Upper lobe of left lung (tissue), 6 donors: ENCODE measurements around the gene SDHC. TPM values are rescaled to one million over a fixed set of nuclear protein-coding genes. Genes with fewer than 3 reads are reported as not detected.
A peak's percentile ranks its signal among the peaks of the same experiment; 100 is the strongest.

Experiments
- ATAC-seq, 2 donors: fragments of 200-7000 bp; cut with Tn5 transposase; one replicate each; pipeline ENCODE4 v1.9.1; 2022; ENCODE audit warnings: mild to moderate bottlenecking in 2 of 2, moderate library complexity in 2 of 2; ENCODE audit not compliant: low FRiP score in 2 of 2
- DNase-seq, 2 donors: peaks; one replicate each; pipeline ENCODE4 v3.0.0-alpha.2; 2019 to 2020
- H3K27ac ChIP-seq, 4 donors: fragments of 200-600 bp; sonication (generic); one replicate each; pipeline ENCODE4 v1.5.1; 2016 to 2019
- H3K27me3 ChIP-seq, 4 donors: fragments of 200-600 bp; sonication (generic); one replicate each; pipeline ENCODE4 v1.5.1; 2017 to 2019
- H3K36me3 ChIP-seq, 4 donors: fragments of 200-600 bp; sonication (generic); one replicate each; pipeline ENCODE4 v1.5.1; 2016 to 2019
- H3K4me1 ChIP-seq, 4 donors: fragments of 200-600 bp; sonication (generic); one replicate each; pipeline ENCODE4 v1.5.1; 2018 to 2019
- H3K4me3 ChIP-seq, 4 donors: fragments of 200-600 bp; sonication (generic); one replicate each; pipeline ENCODE4 v1.5.1; 2017 to 2019; ENCODE audit warnings: mild to moderate bottlenecking in 2 of 4, moderate library complexity in 1 of 4
- H3K9me3 ChIP-seq, 4 donors: fragments of 200-600 bp; sonication (generic); one replicate each; pipeline ENCODE4 v1.5.1; 2018 to 2019
- EP300 ChIP-seq, 4 donors: sonication (generic); formaldehyde crosslinking; IDR thresholded peaks; one replicate each; pipeline ENCODE4 v1.5.1; 2017; ENCODE audit warnings: antibody characterized with exemption in 4 of 4, control low read depth in 2 of 4
- POLR2A ChIP-seq, 4 donors: fragments of 450-650 bp; IDR thresholded peaks; one replicate each; pipeline ENCODE4 v1.5.1; 2016 to 2017; ENCODE audit warnings: antibody characterized with exemption in 4 of 4, mild to moderate bottlenecking in 2 of 4
- POLR2AphosphoS5 ChIP-seq, 2 donors: sonication (generic); formaldehyde crosslinking; IDR thresholded peaks; one replicate each; pipeline ENCODE4 v1.5.1; 2017; ENCODE audit warnings: antibody characterized with exemption in 2 of 2
- whole genome bisulfite sequencing, 2 donors: methylation state at CpG; one replicate each; pipeline ENCODE4 v1.1.5; 2017 to 2018; 5-methylcytosine and 5-hydroxymethylcytosine counted together
- total RNA-seq, 6 donors: library from RNA; depleted of rRNA in 4 of 6; stranded (reverse); fragments of >200 nt in 4 of 6; gene quantifications; one replicate each; pipeline versions ENCODE4 v1.1.0 to v1.2.1, GENCODE V29; 2016 to 2021
- TF ChIP-seq, protein P1 (sequence below), 6 experiments: fragments of 450-650 bp in 4 of 6; fragments of 200-600 bp in 2 of 6; sonication (generic) in 2 of 6; IDR thresholded peaks; one replicate each; pipeline ENCODE4 v1.5.1; 2016 to 2019; ENCODE audit warnings: antibody characterized with exemption in 6 of 6
- donor health status: DM: no; HTN: no; CAD: no; lungs with moderate emphysema.
- donor health status: DM: no; HTN: yes; CAD: no; lungs with severe emphysema.

Gene SDHC
- total RNA-seq, 6 donors from 2014 or later = 17.7 to 159 (median 66.7) TPM

DNA sequence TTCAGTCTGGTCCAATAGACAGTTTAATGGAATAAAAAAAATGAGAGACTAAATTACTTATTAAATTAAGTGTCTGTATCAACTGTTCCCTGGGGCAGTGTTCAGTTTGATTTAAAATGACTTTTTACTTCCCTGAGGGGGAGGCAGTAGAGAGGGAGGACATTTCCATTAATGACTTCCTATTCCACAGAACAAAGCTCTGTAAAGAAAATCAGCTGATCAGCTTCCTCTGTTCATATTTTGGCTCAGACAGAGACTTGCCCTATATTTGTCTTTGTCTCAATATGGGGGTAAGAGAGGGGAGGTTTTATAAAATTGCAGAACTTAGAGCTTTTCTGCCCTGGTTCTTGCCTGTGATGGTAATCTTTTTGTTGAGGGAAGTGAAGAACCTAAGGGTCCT lies 45.1 kb downstream of the SDHC start:
- no peak overlapping the region for H3K4me3 ChIP-seq
- no peaks in the 10 kb centered on the region for H3K9me3 ChIP-seq
- no peaks in the 10 kb centered on the region for H3K4me1 ChIP-seq
- H3K36me3 ChIP-seq = peaks cover 3 to 30% (median 11%) of the 10 kb centered on the region in 4 donors
- no peak for DNase-seq
- ATAC-seq = peak in 1 of 2 donors; percentile 72
- H3K27me3 ChIP-seq = no peaks in the 10 kb centered on the region
- no peak for TF ChIP-seq POLR2AphosphoS5 (IDR thresholded peaks at IDR 0.05)
- no peak for TF ChIP-seq EP300 (IDR thresholded peaks at IDR 0.05)
- TF ChIP-seq, protein P1, sequence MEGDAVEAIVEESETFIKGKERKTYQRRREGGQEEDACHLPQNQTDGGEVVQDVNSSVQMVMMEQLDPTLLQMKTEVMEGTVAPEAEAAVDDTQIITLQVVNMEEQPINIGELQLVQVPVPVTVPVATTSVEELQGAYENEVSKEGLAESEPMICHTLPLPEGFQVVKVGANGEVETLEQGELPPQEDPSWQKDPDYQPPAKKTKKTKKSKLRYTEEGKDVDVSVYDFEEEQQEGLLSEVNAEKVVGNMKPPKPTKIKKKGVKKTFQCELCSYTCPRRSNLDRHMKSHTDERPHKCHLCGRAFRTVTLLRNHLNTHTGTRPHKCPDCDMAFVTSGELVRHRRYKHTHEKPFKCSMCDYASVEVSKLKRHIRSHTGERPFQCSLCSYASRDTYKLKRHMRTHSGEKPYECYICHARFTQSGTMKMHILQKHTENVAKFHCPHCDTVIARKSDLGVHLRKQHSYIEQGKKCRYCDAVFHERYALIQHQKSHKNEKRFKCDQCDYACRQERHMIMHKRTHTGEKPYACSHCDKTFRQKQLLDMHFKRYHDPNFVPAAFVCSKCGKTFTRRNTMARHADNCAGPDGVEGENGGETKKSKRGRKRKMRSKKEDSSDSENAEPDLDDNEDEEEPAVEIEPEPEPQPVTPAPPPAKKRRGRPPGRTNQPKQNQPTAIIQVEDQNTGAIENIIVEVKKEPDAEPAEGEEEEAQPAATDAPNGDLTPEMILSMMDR (IDR thresholded peaks at IDR 0.05) = no peak
- TF ChIP-seq POLR2A (IDR thresholded peaks at IDR 0.05) = no peak
- peak overlapping the region in 1 of 4 donors; percentile 58 for H3K27ac ChIP-seq

DNA sequence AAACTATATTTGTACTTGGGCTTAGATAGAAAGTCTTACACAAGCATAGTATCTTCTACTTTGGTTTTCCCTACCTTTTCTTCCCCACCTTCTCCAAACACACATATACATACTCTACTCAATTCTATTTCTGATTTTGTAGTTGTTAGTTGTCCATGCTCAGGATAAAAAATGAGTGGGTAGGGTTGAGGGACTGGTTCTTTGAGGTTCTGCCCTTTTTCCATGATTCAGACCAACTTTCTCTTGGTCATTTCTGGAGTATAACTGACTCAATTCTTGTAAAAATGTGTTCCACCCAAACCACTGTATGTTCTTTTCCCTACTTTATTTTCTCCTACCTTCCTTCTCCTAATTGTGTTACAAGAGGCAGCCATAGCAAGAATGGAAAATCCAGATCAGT lies 50.2 kb downstream of the SDHC start:
- H3K9me3 ChIP-seq = no peaks in the 10 kb centered on the region
- ATAC-seq (no peak), DNase-seq (no peak)
- H3K27me3 ChIP-seq = no peaks in the 10 kb centered on the region
- TF ChIP-seq EP300 (IDR thresholded peaks at IDR 0.05) = no peak
- no peak for TF ChIP-seq POLR2A (IDR thresholded peaks at IDR 0.05)
- TF ChIP-seq, protein P1 (IDR thresholded peaks at IDR 0.05) = no peak
- no peak for TF ChIP-seq POLR2AphosphoS5 (IDR thresholded peaks at IDR 0.05)
- peaks cover 3 to 27% (median 8%) of the 10 kb centered on the region in 4 donors for H3K36me3 ChIP-seq
- H3K27ac ChIP-seq = no peak overlapping the region
- H3K4me3 ChIP-seq = no peak overlapping the region
- H3K4me1 ChIP-seq = peaks cover 0 to 7% (median 4%) of the 10 kb centered on the region in 4 donors

DNA sequence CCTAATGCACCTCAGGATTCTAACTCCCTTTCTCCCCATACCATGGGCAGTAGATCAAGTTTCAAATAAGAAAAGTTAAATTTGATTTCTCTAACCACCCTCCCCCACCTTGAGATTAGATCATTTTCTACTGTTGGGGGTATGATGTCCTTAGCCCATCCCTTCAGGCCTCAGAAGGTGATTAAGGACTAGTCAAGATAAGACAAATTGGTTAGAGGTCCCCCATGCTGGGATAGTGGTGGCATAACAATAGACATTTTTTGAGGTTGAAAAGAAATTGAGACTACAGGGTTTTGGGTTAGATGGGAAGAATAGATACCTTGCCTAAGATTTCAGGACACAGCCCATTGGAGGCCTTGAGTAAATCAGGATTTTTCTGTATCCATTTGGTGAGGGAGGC lies 51.0 kb downstream of the SDHC start:
- TF ChIP-seq, protein P1 (IDR thresholded peaks at IDR 0.05) = no peak
- TF ChIP-seq POLR2A (IDR thresholded peaks at IDR 0.05) = no peak
- TF ChIP-seq EP300 (IDR thresholded peaks at IDR 0.05) = no peak
- no peak for TF ChIP-seq POLR2AphosphoS5 (IDR thresholded peaks at IDR 0.05)

DNA sequence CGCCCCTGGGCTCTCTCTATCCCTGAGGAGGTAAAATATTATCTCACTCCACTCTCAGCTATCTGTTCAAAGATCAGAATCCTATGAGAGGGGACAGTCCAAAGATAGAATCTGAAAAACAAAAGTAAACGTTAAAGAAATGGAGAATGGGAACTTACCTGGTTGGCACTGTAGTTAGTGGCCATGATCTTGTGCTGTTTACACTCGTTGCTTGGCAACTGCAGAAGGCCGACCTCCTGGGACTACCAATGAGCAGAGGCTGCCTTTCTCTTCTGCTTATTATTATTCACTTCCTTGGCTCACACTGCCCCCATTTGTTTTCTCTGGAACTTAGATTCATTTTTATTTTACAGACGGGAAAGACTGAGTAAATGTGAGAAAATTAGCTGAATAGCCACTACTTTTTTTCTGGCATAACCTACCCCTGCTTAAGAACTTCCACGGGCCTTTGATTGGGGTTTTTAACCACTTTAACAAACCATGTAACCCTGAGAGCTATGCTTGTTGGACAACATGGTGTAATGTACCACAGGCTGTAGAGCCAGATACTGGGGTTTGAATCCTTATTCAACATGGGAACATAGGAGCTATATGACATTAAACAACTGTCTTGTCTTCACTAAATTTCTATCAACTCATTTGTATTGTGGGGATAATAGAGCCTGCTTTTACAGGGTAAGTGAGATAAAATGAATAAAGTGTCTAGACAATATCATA lies 53.7 kb downstream of the SDHC start, which contains the start of gene CFAP126:
CFAP126 (minus strand) TSS at position 193 of the 717 bp plus-strand sequence; CDS start at position 185, 8 bp downstream.
- H3K4me1 ChIP-seq = peaks cover 0 to 7% (median 4%) of the 10 kb centered on the region in 4 donors
- DNase-seq (peak in 1 of 2 donors; percentile 82), ATAC-seq (peak; percentile 91 to 93)
- H3K9me3 ChIP-seq = no peaks in the 10 kb centered on the region
- no peaks in the 10 kb centered on the region for H3K27me3 ChIP-seq
- H3K36me3 ChIP-seq = peaks cover 3 to 22% (median 8%) of the 10 kb centered on the region in 4 donors
- H3K27ac ChIP-seq = peak within 1 kb of the TSS in 1 of 4 donors; percentile 56
- WGBS, 2 donors = 25 to 30% methylated on average over 6 of the region's 6 CpGs
- TF ChIP-seq EP300 (IDR thresholded peaks at IDR 0.05) = no peak
- TF ChIP-seq, protein P1 (IDR thresholded peaks at IDR 0.05) = peak in 1 of 6 experiments; percentile 34
- H3K4me3 ChIP-seq = no peak within 1 kb of the TSS

More for the DNA sequence above, 51.0 kb downstream of the SDHC start:
- H3K27ac ChIP-seq = no peak overlapping the region
- H3K4me3 ChIP-seq = no peak overlapping the region
- H3K36me3 ChIP-seq = peaks cover 3 to 27% (median 8%) of the 10 kb centered on the region in 4 donors
- no peak for DNase-seq
- no peak for ATAC-seq
- peaks cover 0 to 7% (median 4%) of the 10 kb centered on the region in 4 donors for H3K4me1 ChIP-seq
- no peaks in the 10 kb centered on the region for H3K27me3 ChIP-seq
- no peaks in the 10 kb centered on the region for H3K9me3 ChIP-seq

DNA sequence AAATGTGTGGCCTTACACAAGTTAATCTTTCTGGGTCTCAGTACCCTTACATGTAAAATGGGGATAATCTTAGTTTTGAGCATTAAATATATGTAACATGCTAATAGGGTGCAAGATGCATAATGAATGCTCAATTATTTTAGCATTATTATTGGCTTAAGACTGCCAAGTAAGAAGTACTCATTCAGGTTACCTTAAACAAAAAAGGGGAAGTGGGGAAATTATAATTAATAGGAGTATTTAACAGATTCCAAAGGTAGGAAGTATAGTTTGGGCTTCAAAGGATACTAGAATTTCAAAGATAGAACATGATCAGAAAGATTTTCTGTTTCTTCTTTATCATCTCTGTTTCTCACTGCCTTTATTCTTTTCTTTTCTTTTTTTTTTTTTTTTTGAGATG lies 59.3 kb downstream of the SDHC start:
- H3K4me3 ChIP-seq = no peak overlapping the region
- no peak for ATAC-seq
- no peak overlapping the region for H3K27ac ChIP-seq
- no peaks in the 10 kb centered on the region for H3K36me3 ChIP-seq
- H3K4me1 ChIP-seq = no peaks in the 10 kb centered on the region
- no peaks in the 10 kb centered on the region for H3K9me3 ChIP-seq
- no peaks in the 10 kb centered on the region for H3K27me3 ChIP-seq
- TF ChIP-seq POLR2AphosphoS5 (IDR thresholded peaks at IDR 0.05) = no peak
- TF ChIP-seq POLR2A (IDR thresholded peaks at IDR 0.05) = no peak
- TF ChIP-seq EP300 (IDR thresholded peaks at IDR 0.05) = no peak
- TF ChIP-seq, protein P1 (IDR thresholded peaks at IDR 0.05) = no peak
- DNase-seq = no peak
